ENCODE data around the gene CCNE1.

The CCNE1 gene

DNA sequence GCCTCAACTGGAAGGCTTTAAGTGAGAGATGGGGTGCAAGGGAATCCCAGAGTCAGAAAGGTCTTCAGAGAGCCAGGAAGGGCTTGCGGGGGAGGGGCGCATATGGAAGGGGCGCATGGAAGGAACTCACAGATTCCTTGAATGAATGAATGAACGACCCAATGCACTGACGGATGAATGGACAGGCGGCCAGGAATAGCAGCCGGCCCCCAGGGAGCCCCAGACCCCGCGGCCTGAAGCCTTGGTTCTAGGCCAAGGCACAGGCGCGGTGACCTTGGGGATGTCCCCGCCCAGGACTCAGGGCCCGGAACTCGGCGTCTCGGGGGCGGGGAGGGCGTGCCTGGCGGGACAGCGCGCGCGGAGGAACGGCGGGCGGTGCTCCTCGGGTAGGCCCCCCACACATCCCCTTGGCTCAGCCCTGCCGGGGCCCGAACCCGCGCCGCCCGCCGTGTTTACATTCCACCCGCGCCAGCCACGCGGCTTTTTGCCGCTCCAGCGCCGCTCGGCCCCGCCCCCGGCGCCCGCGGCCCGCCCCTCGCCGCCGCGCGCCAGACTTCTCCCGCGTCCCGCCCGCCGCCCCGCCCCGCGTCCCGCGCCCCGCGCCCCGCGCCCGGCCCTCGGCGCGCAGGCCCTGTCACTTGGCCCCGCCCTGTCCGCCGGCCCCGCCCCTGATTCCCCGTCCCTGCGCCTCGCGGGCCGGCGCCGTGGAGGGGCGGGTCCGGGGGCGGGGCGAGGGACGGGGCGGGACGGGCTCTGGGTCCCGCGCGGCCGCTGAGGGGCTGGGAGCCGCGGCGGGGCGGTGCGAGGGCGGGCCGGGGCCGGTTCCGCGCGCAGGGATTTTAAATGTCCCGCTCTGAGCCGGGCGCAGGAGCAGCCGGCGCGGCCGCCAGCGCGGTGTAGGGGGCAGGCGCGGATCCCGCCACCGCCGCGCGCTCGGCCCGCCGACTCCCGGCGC is at the start of gene CCNE1:
TSS of gene CCNE1 (plus strand) at position 867 of the 955 bp plus-strand sequence. CDS start 565 bp downstream, outside the sequence.
- DNase-seq: peak; percentile 90

DNA sequence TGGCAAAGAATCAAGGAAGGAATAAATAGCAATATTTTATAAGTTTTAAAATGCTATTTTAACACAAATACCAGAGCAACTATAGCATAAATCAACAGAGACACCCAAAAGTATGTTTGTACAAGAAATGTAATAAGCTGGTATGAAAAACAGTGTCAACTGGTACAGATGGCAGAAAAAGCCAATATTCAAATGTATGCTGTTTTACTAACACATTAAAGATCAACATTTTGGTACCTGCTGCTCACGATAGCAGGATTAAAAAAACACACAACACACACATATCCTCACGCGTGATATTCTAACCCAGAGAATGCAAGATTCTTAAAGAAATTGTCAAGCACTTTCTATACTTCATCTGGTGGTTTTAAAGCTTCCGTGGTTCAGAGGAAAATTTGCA is 48.6 kb upstream of the CCNE1 start:
- no peak for DNase-seq

DNA sequence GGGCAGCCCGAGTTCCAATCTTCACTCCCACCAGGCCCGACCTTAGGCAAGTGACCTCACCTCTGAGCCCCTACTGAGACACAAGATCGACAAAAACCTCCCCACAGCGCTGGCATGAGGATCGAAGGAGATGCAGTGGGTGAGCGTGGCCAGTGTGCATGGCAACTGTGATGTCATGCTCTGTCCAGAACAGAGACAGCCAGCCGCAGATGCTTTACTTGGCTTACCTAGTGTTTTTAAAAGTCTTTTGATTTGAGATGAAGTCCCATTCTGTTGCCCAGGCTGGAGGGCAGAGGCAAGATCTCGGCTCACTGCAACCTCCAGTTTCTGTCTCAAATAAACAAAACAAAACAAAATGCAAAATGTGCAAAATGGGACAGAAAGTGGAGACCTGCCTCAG is 47.4 kb upstream of the CCNE1 start:
- no peak for DNase-seq

DNA sequence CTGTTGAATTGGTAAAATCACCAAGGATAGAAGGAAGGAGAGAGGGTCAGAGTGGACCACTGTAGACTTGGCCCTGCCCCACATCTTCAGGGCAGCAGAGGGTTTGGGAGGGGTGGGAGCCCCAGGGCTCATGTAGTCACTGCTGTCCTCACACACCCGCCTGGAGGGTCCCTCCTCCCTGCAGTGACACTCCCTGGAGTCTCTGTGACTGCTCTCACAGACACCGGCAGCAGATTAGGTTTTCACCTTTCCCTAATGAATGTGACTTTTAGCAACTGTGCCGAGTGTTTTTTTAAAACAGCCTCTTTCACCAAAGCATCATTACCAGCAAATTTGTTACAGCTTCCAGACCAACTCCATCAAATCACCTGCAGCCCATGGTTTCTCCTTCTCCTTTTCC is 45.7 kb upstream of the CCNE1 start:
- no peak for DNase-seq

DNA sequence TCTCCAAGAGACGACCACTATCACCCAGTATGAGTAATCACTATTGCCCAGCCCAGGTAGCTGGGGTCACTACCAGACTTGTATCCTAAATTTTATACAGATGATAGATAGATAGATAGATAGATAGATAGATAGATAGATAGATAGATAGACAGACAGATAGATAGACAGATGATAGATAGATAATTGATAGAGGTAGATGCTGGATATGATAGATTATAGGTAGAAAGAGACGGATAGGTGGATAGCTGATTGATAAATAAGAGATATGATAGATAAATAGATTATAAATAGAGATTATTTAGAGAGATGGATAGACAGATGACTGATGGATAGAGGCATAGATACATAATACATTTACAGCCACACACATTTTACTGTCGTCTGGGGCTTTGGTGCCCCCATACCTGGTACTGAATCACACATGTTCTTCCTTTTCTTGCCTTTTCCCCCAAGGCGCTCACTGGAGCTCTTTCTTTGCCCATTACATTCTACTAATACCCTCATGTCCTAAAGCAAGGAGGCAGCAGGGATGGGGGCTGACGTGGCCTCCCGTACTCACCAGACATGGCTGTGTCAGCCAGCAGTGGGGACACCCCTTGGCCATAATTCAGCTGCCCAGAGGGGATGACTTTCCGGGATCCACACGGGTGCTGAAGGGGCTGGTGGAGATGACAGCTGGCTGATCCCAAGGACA is 44.6 kb upstream of the CCNE1 start:
- no peak for DNase-seq

DNA sequence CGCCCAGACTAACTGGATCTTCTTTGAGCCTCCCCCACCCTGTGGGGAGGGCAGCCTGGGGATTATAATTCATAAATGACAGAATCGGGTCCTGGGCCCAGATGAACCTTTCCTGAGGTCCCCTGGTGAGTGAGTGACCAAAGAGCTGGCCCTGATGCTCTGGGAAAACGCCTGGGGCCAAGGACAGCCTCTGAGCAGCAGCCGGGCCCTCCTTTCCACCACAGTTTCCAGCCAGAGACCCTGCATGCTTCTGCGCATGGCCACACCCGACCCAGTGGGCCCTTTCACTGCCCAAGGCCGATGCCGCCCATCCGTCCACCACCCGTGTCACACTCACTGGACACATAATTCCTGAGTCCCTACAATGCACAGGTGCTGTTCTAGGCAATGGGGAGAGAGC is 43.6 kb upstream of the CCNE1 start:
- DNase-seq: no peak

DNA sequence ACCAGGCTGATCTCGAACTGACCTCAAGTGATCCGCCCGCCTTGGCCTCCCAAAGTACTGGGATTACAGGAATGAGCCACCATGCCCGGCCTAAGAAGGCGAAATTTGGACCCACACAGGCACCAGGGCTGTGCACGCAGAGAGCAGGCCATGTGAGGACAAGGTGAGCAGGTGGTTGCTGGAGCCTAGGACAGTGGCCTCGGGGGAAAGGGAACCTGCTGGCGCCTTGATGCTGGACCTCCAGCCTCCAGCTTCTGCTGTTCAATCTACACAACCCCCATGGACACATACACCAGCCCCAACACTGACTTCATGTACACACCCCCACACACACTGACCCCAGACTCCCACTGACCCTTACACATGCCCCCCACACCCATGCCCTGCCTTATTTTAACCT is 41.8 kb upstream of the CCNE1 start:
- no peak for DNase-seq

DNA sequence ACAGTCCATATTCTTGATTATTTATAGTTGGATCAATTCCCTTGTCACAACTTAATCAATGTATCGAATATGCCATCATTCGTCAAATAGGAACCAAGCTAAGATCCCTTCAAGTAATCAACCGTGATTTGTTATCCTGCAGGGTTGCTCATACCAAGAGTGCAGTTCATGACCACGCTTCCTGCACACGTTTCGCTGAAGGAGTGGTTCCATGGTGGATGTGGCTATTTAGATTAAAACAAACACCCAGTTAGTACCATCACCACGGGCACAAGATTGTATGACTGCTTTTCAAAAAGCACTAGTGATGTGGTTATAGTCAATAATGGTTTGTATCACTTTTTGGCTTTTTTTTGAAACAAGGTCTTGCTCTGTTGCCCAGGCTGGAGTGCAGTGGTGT is 41.1 kb upstream of the CCNE1 start:
- DNase-seq: no peak

DNA sequence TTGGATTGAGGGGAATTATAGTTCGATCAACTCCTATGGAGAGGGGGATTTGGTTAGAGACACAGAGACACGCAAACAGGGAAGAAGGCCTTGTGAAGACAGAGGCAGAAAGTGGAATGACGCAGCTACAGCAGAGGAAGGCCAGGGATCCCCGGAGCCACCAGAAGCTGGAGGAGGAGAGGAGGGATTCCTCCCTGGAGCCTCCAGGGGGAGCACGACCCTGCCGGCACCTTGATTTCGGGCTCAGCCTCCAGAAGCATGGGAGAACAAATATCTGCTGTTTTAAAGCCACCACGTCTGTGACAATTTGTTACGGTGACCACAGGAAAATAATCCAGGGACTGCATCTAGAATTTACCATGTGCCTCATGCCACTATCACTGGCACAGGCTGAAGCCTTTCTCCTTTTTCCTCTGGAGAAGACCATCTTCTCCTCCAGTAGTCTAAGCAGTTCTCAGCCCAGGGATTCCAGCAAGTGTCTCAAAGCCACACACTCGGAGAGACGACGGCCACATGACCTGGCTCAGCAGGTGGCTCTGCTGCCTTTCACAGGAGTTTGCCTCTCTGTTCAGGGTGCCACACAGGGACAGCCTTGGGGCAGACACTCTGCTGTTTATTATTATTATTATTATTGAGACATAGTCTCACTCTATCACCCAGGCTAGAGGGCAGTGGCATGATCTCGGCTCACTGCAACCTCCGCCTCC is 39.9 kb upstream of the CCNE1 start:
- DNase-seq: no peak

DNA sequence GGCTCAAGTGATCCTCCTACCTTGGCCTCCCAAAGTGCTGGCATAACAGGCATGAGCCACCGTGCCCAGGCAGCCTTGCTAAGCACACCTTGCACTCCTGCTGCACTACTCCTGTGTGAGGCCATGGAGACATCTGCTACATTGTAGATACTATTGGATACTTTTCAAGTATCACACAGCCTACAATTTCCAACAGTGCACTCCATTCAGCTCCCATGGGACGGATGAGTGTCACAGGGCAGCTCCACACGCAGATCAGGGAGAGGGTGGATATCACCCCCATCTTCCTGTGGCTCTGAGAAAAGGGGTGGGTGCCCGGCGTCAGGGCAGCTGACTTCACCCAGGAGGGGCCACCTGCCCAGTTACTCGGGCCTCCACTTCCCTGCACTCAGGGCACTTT is 39.1 kb upstream of the CCNE1 start:
- no peak for DNase-seq

DNA sequence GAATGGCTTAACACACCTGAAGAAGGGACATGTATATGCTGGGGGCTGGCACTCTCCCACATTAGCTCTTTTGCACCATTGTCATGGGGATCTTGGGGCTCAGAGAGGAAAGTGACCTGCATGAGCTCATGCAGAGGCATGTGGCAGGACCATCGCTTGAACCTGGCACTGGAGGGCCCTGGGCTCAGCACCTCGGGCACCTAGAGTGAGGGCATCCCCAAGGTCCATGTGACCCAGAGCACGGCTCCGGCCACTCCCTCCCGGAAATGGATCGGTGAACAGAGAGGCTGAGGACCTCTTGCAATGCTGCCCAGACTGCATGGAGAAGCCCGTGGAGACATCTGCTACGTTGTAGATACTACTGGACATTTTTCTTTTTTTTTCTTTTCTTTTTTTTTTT is 38.6 kb upstream of the CCNE1 start:
- DNase-seq: no peak

DNA sequence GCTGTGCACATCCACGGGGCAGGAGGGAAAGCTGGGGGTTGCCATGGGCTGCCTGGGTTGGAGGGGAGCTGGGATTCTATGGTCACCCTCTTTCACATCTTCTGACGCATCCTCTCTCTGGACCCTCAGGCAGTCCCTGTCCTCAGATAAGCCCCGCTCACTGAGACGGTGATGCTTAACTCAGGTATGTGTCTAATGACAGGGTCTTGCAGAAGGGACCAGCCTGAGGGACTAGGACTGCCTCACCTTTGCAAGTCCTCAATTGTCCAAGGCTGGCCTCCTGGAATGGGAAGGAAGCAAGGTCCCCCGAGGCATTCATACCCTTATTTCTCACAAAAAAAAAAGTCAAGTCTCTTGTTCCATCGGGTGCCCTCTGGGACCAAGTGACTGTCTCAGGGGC is 37.7 kb upstream of the CCNE1 start:
- no peak for DNase-seq

DNA sequence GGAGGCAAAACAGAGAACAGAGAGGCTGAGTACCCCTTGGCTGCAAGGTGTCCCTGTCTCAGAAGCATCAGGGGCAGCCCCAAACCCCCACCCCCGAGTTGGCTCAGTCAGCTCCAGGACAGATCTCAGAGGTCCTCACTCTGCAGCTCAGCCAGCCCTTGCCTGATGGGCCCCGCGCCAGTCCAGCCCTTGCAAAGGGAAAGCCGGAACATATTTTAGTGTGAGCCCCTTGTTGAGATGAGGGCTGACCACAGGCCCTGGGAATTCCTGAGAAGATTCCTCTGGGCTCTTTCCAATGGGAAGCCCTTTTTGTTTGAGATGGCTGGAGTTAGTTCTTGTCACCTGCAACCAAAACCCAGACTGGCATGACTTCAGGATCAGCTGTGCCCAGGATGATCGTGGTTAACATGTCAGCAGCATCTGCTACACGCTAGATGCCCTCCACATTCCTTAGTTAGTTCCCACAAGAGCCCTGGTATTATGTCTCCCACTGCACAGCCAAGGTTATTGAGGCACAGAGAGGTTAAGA is 33.9 kb upstream of the CCNE1 start:
- DNase-seq: no peak

DNA sequence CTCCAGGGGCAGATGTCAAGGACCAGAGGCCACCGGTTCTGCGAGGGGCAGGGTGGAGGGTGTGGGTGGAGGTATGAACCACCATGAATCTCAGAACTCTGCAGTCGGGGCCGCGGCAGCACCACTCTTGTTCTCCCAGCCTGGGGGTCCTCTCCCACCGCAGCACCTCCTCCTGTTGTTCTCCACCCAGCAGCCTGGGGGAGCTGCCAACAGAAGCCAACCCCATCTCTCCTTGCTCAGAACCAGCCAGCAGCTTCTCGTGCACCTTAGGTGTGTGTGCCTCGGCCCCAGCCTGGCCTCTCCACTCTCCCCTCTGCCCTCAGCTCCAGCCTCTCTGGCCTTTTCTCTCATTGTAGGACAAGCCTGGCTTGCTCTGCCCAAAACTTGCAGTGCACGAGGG is 31.9 kb upstream of the CCNE1 start:
- DNase-seq: no peak

DNA sequence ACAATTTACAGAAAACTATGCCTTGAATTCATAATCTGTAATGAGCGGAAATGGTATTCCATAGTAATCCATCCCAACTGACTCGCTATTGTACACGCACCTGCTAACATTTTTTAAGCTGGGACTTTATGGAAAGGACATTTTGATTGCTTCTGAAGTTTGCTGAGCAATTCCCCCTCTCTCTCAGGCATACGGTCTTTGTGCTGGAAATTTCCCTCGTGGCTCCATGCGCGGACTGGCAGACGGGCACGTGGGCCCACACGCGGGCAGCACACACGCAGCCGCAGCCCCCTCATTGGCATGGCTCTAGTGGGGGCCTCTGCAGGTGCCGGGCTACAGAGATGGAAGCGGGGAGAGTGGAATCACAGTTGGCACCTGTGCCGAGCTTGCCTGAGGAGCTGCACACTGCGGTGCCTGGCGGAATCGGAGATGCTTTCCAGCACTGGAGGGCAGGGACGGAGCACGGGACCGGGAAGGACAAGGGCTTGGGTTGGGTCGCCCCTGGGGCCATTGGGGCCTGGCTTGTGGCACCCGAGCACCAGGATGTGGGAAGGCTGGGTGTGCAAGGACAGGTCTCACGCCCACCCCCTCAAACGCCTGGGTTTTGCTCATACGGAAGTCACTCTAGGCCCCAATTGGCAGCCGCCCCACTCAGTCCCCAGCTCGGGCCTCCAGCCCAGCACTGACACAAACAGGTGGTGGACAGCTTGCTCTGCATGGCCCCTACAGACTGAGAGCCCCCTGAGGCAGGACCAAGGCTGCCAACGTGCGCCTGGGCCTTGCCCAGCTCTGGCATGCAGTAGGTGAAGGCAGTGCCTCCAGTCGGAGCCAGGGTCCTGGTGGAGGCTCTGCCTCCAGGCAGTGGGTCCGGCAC is 30.2 kb upstream of the CCNE1 start:
- no peak for DNase-seq

DNA sequence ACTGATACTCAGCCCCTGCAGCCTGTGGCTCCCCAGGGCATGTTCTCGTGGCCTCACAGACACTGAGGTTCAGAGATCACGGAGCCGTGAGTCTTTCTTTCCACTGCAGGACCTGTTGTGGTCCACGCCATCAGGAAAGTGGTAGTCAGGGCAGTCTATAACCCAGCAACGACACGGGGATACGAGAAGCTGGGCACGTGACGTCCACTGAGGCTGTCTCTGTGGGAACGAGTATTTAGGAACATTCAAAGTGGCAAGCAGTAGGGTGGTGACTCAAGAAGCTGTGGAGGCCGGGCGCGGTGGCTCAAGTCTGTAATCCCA is 29.6 kb upstream of the CCNE1 start:
- no peak for DNase-seq

DNA sequence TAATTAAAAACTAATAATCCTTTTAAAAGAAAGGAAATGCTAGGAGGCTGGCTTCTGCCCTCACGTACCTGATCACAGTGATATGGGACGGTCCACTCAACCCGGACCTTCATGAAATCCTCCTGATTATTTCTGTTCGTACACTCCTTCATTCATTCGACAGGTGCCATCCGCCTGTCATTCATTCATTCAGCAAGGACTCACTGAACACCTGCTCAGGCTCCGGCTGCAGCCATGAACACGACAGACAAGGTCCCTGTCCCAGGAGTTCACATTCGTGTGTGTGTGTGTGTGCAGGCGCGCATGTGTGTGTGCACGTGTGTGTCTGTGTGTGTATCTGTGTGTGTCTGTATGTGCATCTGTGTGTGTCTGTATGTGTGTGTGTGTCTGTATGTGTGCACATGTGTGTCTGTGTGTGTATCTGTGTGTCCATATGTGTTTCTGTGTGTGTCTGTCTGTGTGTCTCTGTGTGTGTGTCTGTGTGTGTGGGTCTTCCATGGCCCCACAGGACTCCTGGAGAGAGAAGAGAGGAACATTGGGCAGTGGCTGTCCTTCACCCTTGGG is 28.1 kb upstream of the CCNE1 start:
- DNase-seq: no peak

DNA sequence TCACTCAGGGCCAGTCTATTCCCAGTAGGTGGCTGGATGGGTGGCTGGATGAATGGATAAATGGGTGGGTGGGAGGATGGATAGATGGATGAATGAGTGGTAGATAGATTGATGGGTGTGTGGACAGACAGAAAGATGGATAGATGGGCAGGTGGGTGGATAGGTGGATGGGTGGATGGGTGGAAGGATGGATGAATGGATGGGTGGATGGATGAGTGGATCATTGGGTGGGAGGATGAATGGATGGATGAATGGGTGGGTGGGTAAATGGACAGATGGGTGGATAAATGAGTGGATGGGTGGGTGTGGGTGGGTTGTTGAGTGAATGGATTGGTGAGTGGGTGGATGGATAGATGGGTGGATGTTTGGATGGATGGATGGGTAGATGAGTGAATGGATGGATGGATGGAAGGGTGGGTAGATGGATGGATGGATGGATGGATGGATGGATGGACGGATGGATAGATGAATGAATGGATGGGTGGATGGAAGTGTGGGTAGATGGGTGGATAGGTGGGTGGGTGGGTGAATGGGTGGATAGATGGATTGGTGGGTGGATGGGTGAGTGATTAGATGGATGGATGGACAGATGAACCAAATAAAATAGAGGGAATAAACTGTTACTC is 27.1 kb upstream of the CCNE1 start:
- DNase-seq: no peak

DNA sequence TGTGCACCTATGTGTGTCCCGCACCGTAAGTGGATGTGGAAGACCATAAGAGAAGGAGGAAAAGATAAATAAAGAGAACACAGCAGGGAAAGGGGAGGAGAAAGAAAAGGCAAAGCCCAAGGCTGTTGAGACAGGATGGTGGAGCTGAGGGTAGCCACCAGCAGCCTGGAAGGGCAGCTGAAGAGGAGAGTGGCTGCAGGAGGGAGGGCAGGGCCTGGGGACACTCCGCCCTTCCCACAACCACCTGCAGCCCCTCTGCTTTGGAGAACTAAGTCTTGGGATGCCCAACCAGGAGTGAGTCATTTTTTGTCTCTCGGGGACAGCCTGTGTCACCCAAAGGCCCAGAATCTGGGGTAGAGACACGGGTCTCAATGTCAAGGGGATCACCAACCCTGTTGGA is 26.4 kb upstream of the CCNE1 start:
- no peak for DNase-seq

DNA sequence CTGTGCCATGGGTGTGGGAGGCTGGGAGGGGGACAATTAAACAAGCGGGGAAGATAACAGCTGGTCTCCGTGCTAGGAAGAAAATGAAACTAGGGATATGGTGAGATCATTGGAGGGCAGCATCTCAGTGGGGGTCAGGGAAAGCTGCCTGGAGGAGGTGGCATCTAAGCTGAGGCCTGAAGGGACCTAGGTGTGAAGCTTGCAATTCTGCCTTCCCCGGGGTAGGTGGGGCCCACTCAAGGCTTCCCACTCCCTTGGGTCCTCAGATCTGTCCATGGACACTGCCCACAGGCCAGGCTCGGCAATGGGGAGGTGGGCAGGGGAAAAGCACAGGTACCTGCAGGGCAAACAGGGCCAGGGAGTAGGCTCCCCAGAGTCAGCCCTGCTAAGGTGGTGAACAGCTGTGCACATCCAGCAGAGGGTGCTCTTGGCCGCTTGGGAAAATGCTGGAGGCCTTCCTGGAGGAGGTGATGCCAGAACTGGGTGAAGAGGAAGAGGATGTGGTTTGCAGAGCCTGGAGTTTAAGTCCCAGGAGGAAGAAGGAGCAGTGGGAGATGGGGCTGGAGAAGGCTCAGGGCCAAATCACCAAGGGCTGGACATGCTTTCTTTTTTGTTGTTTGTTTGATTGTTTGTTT is 25.7 kb upstream of the CCNE1 start:
- DNase-seq: no peak

DNA sequence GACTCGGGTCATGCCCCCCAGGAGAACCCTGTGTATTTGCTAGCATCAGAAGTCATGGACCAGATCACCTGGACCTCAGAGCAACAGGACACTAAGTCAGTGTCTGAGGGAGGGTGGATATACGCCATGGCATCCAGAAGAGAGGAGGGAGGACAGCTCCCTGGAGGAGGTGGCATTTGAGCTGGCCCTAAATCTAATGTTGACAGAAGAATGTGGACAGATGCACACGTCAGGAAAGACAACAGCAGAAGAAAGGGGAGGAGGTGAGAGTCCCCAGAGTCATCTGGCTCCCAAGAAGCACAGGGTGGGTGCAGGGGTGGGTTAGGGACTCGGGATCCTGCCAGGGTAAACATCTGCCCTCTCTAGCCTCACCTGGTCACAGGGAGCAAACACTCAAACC is 24.5 kb upstream of the CCNE1 start:
- DNase-seq: no peak
